NCI-H2196 (cell line): Measurements from ENCODE around the gene TYMP.

Experiments
- DNase-seq: peaks from one replicate; lab custom pipeline; 2025; ENCODE audit not compliant: unreplicated experiment; lab: John Stamatoyannopoulos, UW

Gene TYMP

GRCh38 chr22:50485221-50486131 is 44.3 kb downstream of the TYMP start:
- DNase-seq: no peak

GRCh38 chr22:50483977-50484853 is 45.6 kb downstream of the TYMP start:
- DNase-seq: peak; percentile 48

- no peak for DNase-seq
These were observed 46.3 kb downstream of the TYMP start for GRCh38 chr22:50483556-50483955.

- DNase-seq: no peak
These were observed 46.7 kb downstream of the TYMP start for GRCh38 chr22:50483106-50483505.

GRCh38 chr22:50482107-50483074 is 47.4 kb downstream of the TYMP start:
- DNase-seq: no peak

GRCh38 chr22:50481440-50482106 is 48.2 kb downstream of the TYMP start, which contains the start of gene ADM2:
Gene ADM2, plus strand, starts transcription at chr22:50481543. Its CDS starts 305 bp downstream, at chr22:50481848.
- DNase-seq: peak; percentile 11

- DNase-seq: no peak
These were observed 48.8 kb downstream of the TYMP start for GRCh38 chr22:50481045-50481439.

GRCh38 chr22:50479721-50480120 is 50.1 kb downstream of the TYMP start:
- DNase-seq: no peak

- DNase-seq: no peak
These were observed 51.9 kb downstream of the TYMP start for GRCh38 chr22:50477923-50478322.

GRCh38 chr22:50476868-50477267 is 52.9 kb downstream of the TYMP start:
- DNase-seq: no peak
